Lower leg skin (tissue), 4 donors: ENCODE results near the gene SLC39A12. TPM values are rescaled to one million over a fixed set of nuclear protein-coding genes. Genes with fewer than 3 reads are reported as not detected.

Experiments
- DNase-seq, 2 donors: peaks; one replicate each; pipeline ENCODE4 v3.0.0-alpha.2; 2019; ENCODE audit warnings: low spot score in 2 of 2
- H3K4me3 ChIP-seq: fragments of 200-600 bp; sonication (generic); 2 replicates; pipeline ENCODE4 v1.5.1; 2017; ENCODE audit warnings: mild to moderate bottlenecking, low read depth; ENCODE audit not compliant: poor library complexity, severe bottlenecking
- POLR2A ChIP-seq, 2 donors: fragments of 450-650 bp; IDR thresholded peaks; one replicate each; pipeline ENCODE4 v1.6.1; 2016 to 2017; ENCODE audit warnings: antibody characterized with exemption in 2 of 2, mild to moderate bottlenecking in 1 of 2, moderate library complexity in 1 of 2
- WGBS, 2 donors: methylation state at CpG; one replicate each; pipeline ENCODE4 v1.1.5; 2018; 5-methylcytosine and 5-hydroxymethylcytosine counted together
- intact Hi-C: fragments of 100-400 bp; cut with DNase I; formaldehyde crosslinking; loops from one replicate; pipeline ENCODE4 v1.15.0; 2023; ENCODE audit warnings: low total_unique reads
- total RNA-seq, 4 donors: library from RNA; depleted of rRNA; stranded (reverse); fragments of >200 nt; gene quantifications; one replicate each; pipeline ENCODE4 v1.1.0, GENCODE V29; 2016
- TF ChIP-seq, protein P1 (sequence below), 3 donors: fragments of 450-650 bp; IDR thresholded peaks; one replicate each; pipeline ENCODE4 v1.5.1; 2016; ENCODE audit warnings: antibody characterized with exemption in 3 of 3, mild to moderate bottlenecking in 3 of 3, moderate library complexity in 2 of 3

Gene SLC39A12
- total RNA-seq, 4 donors from 2014 or later = not detected

DNA sequence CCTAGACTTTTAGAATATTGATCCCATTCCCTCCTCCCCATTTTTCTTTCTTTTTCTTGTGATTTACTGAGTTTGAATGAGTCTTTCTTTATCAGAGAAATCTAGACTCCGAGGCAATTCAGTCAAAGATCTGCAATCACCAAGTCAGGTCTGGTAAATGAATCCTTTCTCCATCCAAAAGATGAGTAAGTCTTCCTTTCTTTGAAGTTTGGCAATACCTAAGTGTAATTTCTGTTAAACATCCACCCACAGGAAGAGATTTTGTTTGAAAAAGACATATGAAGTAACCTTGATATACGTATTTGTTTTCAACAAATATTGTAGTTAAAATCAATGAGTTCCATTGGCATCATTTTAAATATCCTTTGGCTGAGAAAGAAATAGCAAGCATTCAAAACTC lies 58.3 kb downstream of the SLC39A12 start:
- intact Hi-C loops = no loop called here
- TF ChIP-seq POLR2A (IDR thresholded peaks at IDR 0.05) = no peak
- TF ChIP-seq, protein P1, sequence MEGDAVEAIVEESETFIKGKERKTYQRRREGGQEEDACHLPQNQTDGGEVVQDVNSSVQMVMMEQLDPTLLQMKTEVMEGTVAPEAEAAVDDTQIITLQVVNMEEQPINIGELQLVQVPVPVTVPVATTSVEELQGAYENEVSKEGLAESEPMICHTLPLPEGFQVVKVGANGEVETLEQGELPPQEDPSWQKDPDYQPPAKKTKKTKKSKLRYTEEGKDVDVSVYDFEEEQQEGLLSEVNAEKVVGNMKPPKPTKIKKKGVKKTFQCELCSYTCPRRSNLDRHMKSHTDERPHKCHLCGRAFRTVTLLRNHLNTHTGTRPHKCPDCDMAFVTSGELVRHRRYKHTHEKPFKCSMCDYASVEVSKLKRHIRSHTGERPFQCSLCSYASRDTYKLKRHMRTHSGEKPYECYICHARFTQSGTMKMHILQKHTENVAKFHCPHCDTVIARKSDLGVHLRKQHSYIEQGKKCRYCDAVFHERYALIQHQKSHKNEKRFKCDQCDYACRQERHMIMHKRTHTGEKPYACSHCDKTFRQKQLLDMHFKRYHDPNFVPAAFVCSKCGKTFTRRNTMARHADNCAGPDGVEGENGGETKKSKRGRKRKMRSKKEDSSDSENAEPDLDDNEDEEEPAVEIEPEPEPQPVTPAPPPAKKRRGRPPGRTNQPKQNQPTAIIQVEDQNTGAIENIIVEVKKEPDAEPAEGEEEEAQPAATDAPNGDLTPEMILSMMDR (IDR thresholded peaks at IDR 0.05) = no peak
- 28 to 36% methylated on average over 2 of the region's 2 CpGs for WGBS, 2 donors
- no peak for DNase-seq
- H3K4me3 ChIP-seq = no peak overlapping the region

DNA sequence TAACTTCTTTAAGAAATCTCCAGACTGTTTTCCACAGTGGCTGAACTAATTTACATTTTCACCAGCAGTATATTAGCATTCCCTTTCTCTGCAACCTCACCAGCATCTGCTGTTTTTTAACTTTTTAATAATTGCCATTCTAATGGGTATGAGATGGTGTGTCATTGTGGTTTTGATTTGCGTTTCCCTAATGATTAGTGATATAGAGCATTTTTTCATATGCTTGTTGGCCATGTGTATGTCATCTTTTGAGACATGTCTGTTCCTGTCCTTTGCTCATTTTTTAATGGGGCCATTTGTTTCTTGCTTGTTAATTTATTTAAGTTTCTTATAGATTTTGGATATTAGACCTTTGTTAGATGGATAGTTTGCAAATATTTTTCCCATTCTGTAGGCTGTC lies 68.8 kb downstream of the SLC39A12 start:
- 56 to 63% methylated on average over 1 of the region's 1 CpG for WGBS, 2 donors
- no peak overlapping the region for H3K4me3 ChIP-seq
- intact Hi-C loops = no loop called here
- TF ChIP-seq POLR2A (IDR thresholded peaks at IDR 0.05) = no peak
- TF ChIP-seq, protein P1 (IDR thresholded peaks at IDR 0.05) = no peak
- DNase-seq = no peak

DNA sequence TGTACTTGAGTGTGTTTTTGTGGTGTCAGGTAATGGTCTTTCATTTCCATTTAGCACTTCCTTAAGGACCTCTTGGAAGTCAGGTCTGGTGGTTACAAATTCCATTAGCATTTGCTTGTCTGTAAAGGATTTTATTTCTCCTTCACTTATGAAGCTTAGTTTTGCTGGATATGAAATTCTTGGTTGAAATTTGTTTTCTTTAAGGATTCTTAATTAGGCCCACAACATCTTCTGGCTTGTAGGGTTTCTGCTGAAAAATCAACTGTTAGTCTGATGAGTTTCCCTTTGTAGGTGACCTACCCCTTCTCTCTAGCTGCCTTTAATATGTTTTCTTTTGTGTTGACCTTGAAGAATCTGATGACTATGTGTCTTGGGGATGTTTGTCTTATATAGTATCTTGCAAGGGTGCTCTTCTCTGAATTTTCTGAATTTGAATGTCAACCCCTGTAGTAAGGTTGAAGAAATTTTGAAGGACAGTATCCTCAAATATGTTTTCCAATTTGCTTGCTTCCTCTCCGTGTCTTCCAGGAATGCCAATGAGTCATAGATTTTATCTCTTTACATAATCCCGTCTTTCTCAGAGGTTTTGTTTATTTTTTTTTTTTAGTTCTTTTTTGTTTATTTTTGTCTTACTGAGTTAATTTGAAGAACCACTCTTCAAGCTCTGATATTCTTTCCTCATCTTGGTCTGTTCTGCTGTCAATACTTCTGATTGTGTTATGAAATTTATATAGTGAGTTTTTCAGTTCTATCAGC lies 70.2 kb downstream of the SLC39A12 start:
- DNase-seq = no peak
- 28 to 38% methylated on average over 2 of the region's 2 CpGs for WGBS, 2 donors
- TF ChIP-seq, protein P1 (IDR thresholded peaks at IDR 0.05) = no peak
- TF ChIP-seq POLR2A (IDR thresholded peaks at IDR 0.05) = no peak
- no peak overlapping the region for H3K4me3 ChIP-seq
- intact Hi-C loops = no loop called here

DNA sequence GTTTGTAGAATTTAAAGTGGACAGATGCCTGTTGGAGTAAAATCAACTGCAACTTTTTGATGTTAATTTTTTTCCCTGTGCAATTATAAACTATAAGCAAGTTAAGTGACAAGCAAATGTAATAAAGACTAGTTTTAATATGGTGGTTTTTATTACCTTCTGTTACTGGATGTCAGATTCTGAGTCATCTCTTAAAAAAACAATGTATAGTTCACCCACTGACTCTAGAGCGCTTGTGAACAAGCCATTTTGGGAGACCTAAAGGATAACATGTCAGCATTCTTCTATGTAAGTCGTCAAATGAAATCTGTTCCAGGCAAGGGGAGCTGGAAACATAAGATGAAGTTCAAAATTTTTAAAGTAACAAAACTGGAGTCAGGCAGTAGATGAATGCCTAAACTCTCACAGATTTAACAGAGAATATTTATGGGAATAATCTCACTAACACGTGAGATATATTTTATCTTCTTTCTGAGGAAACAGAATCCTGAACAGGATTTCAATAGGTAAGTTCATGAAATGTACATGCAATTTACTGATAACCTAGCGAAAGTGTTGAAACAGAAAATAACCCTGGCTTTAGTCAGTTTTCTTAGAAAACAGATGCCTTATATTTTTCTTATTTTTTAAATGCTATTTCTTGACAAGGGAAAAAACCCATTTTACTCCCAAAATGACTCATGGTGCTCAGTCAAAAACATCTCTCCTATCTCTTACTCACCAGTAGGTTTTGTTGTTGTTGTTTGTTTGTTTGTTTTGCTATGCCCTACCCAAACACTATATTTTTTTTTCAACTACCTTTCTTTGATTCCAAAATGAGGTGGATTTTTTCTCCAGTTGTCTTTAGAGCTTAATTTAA lies 91.7 kb downstream of the SLC39A12 start:
- 75 to 77% methylated on average over 4 of the region's 4 CpGs for WGBS, 2 donors
- intact Hi-C loops = no loop called here
- no peak for TF ChIP-seq POLR2A (IDR thresholded peaks at IDR 0.05)
- TF ChIP-seq, protein P1 (IDR thresholded peaks at IDR 0.05) = no peak
- DNase-seq = no peak
- H3K4me3 ChIP-seq = no peak overlapping the region

DNA sequence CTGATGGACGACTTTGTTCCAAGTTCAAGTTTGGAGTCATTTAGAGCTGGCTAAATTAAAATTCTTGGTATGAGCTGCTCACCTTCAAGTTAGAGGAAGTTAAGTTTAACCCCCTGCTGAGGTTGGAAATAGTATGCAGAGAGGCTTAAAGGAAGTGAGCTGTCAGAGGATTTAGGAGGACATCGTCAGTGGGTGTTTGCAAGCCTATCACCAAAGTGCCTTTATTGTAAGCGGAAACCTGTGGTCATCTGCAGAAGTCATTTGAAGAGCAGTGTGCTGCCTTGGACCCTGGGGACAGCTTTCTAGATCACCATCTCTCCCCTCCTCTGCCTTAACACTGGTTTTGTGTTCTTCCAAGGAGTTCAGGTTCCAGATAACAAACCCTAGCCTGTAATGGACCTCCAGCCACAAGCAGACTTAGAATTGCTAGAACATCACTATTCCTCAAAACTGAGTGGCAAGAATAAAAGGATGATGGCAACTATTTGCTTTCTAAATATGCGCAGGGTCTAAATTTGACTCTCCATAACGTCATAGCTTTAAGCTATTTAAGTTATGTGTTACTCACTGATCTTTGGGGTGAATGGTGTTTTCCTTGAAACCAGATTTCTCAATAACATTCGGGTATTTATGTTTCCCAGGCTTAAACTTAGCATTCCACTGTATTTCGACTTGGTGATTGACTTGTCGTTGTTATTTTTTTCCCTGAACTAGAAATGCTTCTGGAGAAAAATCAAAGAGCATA lies 93.4 kb downstream of the SLC39A12 start:
- intact Hi-C loops = no loop called here
- WGBS, 2 donors = 67 to 72% methylated on average over 8 of the region's 8 CpGs
- TF ChIP-seq, protein P1 (IDR thresholded peaks at IDR 0.05) = no peak
- TF ChIP-seq POLR2A (IDR thresholded peaks at IDR 0.05) = no peak
- no peak overlapping the region for H3K4me3 ChIP-seq
- no peak for DNase-seq
